Progenitor cell of endocrine pancreas (in vitro differentiated cells): Measurements from ENCODE around the gene ABHD17B. TPM values are rescaled to one million over a fixed set of nuclear protein-coding genes. Genes with fewer than 3 reads are reported as not detected.

Experiments used
- DNase-seq: peaks from one replicate; pipeline ENCODE4 v3.0.0; 2021; ENCODE audit warnings: low spot score; ENCODE audit not compliant: unreplicated experiment
- H3K27ac Mint-ChIP-seq: 2 replicates; pipeline ENCODE4 v1.8.0; 2021; ENCODE audit warnings: mild to moderate bottlenecking, moderate library complexity, mixed read lengths
- H3K27me3 Mint-ChIP-seq: 2 replicates; pipeline ENCODE4 v1.8.0; 2021; ENCODE audit warnings: mixed read lengths
- H3K36me3 Mint-ChIP-seq: 2 replicates; pipeline ENCODE4 v1.8.0; 2022; ENCODE audit warnings: mixed read lengths; ENCODE audit not compliant: insufficient read depth
- H3K4me1 Mint-ChIP-seq: 2 replicates; pipeline ENCODE4 v1.8.0; 2021; ENCODE audit warnings: low read depth, mixed read lengths
- H3K4me3 Mint-ChIP-seq: 2 replicates; pipeline ENCODE4 v1.8.0; 2021; ENCODE audit warnings: low read depth, mild to moderate bottlenecking, moderate library complexity, mixed read lengths
- H3K9me3 Mint-ChIP-seq: 2 replicates; pipeline ENCODE4 v1.8.0; 2021; ENCODE audit warnings: low read depth, mixed read lengths
- CTCF ChIP-seq: fragments of 200-600 bp; sonication (generic); IDR thresholded peaks from one replicate; pipeline ENCODE4 v1.5.0; 2021; ENCODE audit warnings: antibody characterized with exemption, mild to moderate bottlenecking; ENCODE audit not compliant: unreplicated experiment
- total RNA-seq: library from RNA; stranded (reverse); gene quantifications from 2 replicates; pipeline ENCODE4 v1.2.1, GENCODE V29; 2021

ABHD17B gene
- total RNA-seq, 1 donor from 2014 or later = 38.3 TPM

- Mint-ChIP-seq H3K36me3 (no peaks in the 10 kb centered on the region), H3K4me1 (peaks cover 9% of the 10 kb centered on the region), H3K4me3 (no peak overlapping the region), H3K27me3 (no peaks in the 10 kb centered on the region), H3K9me3 (no peaks in the 10 kb centered on the region), H3K27ac (no peak overlapping the region)
- no peak for TF ChIP-seq CTCF
- DNase-seq = no peak
Measured at GRCh38 chr9:71941060-71941568, 30.1 kb upstream of the ABHD17B start.

GRCh38 chr9:71937898-71938297, 26.9 kb upstream of the ABHD17B start:
- no peaks in the 10 kb centered on the region for H3K27me3 Mint-ChIP-seq
- TF ChIP-seq CTCF = no peak
- peaks cover 2% of the 10 kb centered on the region for H3K9me3 Mint-ChIP-seq
- DNase-seq = no peak
- peaks cover 2% of the 10 kb centered on the region for H3K36me3 Mint-ChIP-seq
- H3K4me3 Mint-ChIP-seq = no peak overlapping the region
- H3K27ac Mint-ChIP-seq = no peak overlapping the region
- peaks cover 2% of the 10 kb centered on the region for H3K4me1 Mint-ChIP-seq

GRCh38 chr9:71937070-71937625, 26.2 kb upstream of the ABHD17B start:
- Mint-ChIP-seq H3K27me3 (no peaks in the 10 kb centered on the region), H3K9me3 (peaks cover 6% of the 10 kb centered on the region), H3K36me3 (peaks cover 5% of the 10 kb centered on the region), H3K4me3 (no peak overlapping the region), H3K4me1 (peaks cover 2% of the 10 kb centered on the region), H3K27ac (no peak overlapping the region)
- TF ChIP-seq CTCF = no peak
- no peak for DNase-seq

GRCh38 chr9:71936066-71936465, 25.1 kb upstream of the ABHD17B start:
- no peak for DNase-seq
- no peak overlapping the region for H3K4me3 Mint-ChIP-seq
- peaks cover 6% of the 10 kb centered on the region for H3K9me3 Mint-ChIP-seq
- no peak for TF ChIP-seq CTCF
- no peak overlapping the region for H3K27ac Mint-ChIP-seq
- peaks cover 5% of the 10 kb centered on the region for H3K4me1 Mint-ChIP-seq
- peaks cover 5% of the 10 kb centered on the region for H3K36me3 Mint-ChIP-seq
- no peaks in the 10 kb centered on the region for H3K27me3 Mint-ChIP-seq

- Mint-ChIP-seq H3K27ac (no peak overlapping the region), H3K36me3 (peaks cover 5% of the 10 kb centered on the region)
- no peak for TF ChIP-seq CTCF
Measured at GRCh38 chr9:71931166-71931565, 20.2 kb upstream of the ABHD17B start.

More at GRCh38 chr9:71931166-71931565, 20.2 kb upstream of the ABHD17B start:
- H3K4me1 Mint-ChIP-seq = peaks cover 6% of the 10 kb centered on the region
- no peaks in the 10 kb centered on the region for H3K27me3 Mint-ChIP-seq
- peaks cover 6% of the 10 kb centered on the region for H3K9me3 Mint-ChIP-seq
- no peak for DNase-seq
- H3K4me3 Mint-ChIP-seq = no peak overlapping the region
